Stimulated activated CD8-positive, alpha-beta memory T cell treated with anti-CD3 and anti-CD28 coated beads, Interleukin-15, amount 100 ng/mL, for 4 hours (primary cell): ENCODE results near the gene GPBP1L1.
"Not testable (repeated sequence)": the region's sequence is repeated elsewhere in the genome, so short reads cannot be mapped to it uniquely, and the experiment has no call there.

Experiments used
- DNase-seq, 2 donors: peaks; one replicate each; pipeline ENCODE4 v3.0.0-alpha.2; 2020; ENCODE audit warnings: low read depth in 2 of 2

Gene GPBP1L1, protein sequence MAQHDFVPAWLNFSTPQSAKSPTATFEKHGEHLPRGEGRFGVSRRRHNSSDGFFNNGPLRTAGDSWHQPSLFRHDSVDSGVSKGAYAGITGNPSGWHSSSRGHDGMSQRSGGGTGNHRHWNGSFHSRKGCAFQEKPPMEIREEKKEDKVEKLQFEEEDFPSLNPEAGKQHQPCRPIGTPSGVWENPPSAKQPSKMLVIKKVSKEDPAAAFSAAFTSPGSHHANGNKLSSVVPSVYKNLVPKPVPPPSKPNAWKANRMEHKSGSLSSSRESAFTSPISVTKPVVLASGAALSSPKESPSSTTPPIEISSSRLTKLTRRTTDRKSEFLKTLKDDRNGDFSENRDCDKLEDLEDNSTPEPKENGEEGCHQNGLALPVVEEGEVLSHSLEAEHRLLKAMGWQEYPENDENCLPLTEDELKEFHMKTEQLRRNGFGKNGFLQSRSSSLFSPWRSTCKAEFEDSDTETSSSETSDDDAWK

DNA sequence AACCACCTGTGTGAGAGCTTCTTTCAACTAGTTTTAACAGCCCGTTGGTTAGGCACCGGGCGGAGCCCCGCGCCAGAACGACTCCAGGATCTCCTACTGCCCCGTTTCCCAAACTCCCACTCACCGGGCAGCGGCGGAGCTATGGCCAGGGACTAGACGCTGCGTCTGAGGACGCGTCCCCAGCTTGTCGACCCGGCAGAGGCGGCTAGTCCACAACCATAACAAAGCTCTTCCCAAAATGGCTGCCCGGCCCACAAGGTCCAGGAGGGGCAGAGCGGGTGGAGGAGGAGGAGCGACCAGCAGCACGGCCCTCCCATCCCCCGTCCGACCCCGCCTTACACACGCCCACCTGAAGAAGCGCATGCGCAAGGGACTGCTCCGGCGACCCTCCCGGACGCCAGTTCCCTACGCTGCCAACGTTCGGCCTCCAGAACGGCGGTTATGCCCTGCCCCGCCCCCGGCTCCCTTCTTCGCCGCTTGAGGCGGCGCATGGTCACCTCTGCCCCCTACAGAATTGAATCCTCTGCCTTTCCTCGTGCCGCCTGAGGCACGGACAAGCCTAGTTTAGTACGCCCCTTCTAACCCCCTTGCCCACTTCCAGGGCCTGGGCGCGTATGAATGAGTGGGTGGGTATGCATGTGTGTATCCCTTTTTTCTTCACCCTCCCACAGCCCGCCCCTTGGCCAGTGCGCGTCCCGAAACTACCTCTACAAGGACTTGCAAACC, at the start of gene GPBP1L1:
GPBP1L1 (minus strand) TSS at position 246 of the 726 bp plus-strand sequence. CDS start 27,446 bp downstream, outside the sequence.
- DNase-seq = peak; percentile 95 to 96

DNA sequence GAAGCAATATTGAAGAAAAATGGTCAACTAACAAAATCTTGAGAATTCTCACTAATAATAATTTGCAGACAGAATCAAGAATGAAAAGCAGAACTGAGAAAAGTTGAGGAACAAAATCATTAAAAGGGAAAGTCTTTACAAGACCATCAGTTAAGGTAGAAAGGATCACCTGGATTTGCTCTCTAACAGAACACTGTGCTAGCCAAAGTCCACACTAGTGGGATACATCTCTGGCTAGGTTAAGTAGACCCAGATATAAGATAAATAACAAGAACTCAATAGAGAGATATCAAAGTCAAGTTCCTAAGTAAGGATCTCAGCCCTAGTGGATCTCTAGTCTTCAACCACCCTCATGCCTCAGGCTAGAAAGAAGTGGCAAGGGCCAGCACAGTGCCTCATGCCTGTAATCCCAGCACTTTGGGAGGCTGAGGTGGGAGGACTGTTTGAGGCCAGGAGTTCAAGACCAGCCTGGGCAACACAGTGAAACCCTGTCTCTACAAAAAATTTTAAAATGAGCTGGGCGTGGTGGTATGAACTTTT, 44.5 kb upstream of the GPBP1L1 start:
- no peak for DNase-seq

DNA sequence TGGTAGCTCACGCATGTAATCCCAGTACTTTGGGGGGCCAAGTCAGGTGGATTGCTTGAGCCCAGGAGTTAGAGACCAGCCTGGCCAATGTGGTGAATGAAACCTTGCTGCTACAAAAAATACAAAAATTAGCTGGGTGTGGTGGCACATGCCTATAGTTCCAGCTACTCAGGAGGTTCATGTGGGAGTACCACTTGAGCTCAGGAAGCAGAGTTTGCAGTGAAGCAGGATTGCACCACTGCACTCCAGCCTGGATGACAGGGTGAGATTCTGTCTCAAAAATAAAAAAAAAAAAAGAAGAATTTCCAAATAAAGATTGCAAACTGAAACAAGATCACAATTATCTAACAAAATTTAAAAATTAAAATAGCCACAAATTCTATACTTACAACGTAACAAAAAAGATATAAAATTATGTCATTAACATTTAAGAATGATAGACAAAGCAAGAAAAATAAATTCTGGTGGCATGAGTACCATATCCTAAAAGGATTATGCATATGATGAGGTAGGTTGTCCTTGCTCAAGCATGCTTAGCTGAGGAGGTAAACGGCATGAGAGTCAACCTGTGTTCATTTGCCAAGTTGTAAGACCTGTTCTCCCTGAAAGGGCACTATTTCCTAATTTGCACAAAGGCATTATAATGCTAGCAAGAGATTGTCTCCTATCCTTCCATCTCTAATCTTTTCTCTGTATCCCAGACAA, 43.9 kb upstream of the GPBP1L1 start:
- DNase-seq = no peak

- DNase-seq = not testable (repeated sequence)
Measured at GRCh38 chr1:45726007-45726406, 39.7 kb upstream of the GPBP1L1 start.

DNA sequence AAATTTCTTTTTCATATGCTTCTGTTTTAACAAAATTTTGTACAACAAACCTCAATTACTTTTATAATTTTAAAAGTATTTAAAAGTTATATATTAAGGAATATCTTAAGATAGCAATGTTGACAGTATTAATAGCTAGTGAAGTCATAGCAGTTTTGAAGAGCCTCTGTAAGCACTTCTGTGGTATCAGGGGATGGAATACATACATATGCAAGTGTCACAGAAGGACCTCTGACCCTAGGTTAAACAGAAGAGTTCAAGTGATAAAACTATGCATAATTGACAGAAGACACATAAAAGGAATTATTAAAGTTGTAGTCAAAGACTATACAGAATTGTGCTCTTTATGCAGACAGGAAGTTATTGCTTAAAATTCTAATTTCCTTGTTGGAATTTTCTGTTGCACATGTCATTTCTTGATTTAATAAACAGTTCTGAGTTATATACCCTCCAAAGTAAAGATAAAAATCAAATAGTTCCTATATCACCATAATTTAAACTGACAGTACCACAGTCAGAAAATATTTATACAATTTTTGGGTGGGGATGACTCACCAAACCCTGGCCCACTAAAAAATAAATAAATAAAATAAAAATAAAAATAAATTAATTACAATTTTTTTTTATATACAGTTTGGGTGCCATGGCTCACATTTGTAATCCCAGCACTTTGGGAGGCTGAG, 37.1 kb upstream of the GPBP1L1 start:
- no peak for DNase-seq

- no peak for DNase-seq
Measured at GRCh38 chr1:45722809-45723208, 36.5 kb upstream of the GPBP1L1 start.

DNA sequence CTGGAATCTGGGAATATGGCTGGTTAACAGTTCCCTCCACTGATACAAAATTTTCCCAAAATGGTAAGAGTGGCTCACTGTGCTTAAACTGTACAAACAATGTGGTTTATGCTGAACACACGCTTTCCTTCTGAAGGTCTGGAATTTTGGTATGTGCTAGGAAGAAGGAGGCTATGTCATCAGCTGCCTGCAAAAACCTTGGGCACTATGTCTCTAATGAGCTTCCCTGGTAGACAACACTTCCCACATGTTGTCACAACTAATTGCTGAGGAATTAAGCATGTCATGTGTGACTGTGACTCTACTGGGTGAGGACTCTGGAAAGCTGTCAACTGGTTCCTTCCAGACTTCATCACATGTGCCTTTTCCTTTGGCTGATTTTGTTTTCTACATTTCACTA, 34.9 kb upstream of the GPBP1L1 start:
- DNase-seq = no peak

DNA sequence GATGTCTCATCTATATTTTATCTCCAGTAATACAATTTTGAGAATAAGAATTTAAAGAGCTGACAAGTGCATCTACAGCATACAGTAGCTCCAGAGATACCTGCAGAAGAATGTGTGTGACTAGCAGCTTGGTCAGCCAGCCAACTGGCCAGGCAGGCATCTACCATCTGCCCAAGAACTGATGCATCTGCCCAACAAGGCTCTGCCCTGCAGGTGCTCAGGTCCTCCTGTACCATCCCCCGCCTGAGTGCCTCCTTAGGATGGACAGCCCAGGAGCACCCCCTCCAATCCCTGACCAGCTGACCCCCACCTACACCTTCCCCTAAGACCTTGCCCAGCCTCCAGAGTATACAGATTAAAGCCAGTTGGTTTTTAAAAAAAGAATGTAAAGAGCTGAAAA, 32.0 kb upstream of the GPBP1L1 start:
- DNase-seq = no peak

DNA sequence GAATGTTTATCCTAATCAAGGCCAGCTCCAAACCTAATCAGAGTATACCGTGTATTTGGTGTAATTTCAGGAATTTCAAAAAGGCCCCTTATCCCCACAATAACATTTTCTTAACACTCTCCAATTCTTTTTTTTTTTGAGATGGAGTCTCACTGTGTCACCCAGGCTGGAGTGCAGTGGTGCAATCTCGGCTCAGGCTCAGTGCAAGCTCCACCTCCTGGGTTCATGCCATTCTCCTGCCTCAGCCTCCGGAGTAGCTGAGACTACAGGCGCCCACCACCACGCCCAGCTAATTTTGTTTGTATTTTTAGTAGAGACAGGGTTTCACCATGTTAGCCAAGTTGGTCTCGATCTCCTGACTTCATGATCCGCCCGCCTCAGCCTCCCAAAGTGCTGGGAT, 31.1 kb upstream of the GPBP1L1 start:
- not testable (repeated sequence) for DNase-seq

DNA sequence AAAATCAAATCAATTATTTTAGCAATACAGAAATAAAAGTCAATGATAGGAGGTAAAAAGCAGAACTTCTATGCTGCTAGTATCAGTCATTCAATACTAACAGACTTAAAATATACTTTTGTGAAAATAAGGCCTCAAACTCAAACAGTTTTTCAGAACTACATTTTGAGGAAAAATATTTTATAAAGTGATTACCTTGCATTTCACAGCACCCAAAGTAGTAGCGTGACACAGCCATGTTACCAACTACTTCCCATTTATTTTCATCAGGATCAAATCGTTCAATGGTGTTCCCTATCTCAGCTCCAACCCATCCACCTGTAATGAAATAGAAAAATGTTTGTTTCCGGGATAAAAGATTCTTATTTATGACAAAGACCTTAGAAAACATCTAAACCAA, 30.4 kb upstream of the GPBP1L1 start:
- no peak for DNase-seq

DNA sequence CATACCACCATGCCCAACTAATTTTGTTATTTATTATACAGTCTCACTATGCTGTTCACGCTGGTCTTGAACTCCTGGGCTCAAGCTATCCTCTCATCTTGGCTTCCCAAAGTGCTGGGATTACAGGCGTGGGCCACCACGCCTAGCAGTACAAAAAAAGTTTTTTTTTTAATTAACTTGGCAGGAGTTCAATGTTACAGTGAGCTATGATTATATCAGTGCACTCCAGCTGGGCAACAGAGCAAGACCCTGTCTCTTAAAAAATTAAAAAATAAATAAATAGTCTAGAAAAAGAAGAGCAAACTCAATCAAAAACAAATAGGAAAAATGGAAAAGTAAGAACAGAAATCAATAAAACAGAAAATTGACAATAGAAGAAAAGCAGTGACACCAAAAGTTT, 27.4 kb upstream of the GPBP1L1 start:
- DNase-seq = no peak

- DNase-seq = no peak
Measured at GRCh38 chr1:45704637-45705036, 18.3 kb upstream of the GPBP1L1 start.

DNA sequence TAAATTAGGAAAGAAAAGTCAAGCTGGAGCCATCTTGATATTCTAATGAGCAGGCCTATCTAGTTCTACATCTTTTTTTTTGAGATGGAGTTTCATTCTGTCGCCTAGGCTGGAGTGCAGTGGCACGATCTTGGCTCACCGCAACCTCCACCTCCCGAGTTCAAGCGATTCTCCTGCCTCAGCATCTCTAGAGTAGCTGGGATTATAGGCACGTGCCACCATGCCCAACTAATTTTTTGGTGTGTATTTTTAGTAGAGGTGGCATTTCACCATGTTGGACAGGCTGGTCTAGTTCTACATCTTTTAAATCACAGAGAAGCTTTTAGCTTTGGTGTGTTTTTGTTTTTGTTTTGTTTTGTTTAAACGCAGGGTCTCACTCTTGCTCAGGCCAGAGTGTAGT, 8.5 kb upstream of the GPBP1L1 start:
- DNase-seq = no peak

GRCh38 chr1:45693811-45694210, 7.5 kb upstream of the GPBP1L1 start:
- not testable (repeated sequence) for DNase-seq

DNA sequence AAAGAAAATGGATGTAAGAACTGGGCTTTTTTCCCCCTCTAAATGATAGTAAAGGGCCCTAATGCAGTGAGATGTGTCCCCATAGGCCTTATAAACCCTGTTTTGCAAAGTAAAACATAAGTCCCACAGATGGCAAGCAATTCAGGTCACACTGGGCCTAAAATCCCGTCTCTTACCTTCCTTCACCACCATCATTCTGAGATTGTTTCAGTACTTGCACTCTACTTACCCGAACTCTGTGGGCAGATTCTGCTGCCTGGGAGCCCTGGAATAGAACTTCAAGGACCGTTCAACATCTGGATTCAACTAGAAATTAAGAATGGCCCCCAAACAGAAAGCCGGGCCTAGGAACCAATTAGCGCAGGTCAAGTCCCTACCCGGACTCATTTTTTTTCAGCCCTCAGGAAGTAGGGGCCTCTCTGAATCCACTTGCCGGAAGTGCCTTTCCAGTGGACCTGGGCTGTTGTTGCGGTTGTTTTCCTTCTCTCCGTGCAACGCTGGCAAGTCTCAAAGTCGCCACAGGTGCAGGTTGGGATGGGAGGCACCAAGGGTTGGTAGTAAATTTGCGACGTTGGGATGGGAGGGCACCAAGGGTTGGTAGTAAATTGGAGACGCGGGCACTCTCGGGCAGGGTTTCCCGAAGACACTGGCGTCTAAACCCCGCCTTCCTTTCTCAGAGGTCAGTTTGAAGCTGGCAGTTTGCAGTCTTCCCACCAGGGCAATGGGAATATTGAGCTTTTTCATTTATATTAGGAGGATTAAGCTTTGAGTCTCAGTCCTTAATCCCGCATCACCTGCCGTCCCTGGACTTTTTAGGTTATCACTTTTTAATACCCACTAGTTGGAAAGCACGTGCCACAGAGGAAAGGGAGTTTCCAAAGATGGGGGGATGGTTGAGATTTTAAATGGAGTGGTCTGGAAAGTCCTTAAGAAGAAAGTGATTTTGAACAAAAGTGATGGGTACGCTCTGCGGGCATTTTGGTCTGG, 1.7 kb upstream of the GPBP1L1 start, which contains the start of gene TMEM69:
TMEM69 (plus strand) TSS at position 428 of the 987 bp plus-strand sequence. CDS start 2,888 bp downstream, outside the sequence.
- peak; percentile 51 to 61 for DNase-seq

GRCh38 chr1:45687014-45687753, 851 bp upstream of the GPBP1L1 start:
- peak; percentile 93 to 94 for DNase-seq

- DNase-seq = peak in 1 of 2 donors; percentile 38
Measured at GRCh38 chr1:45686015-45686287, 382 bp downstream of the GPBP1L1 start.

- no peak for DNase-seq
Measured at GRCh38 chr1:45685308-45686014, 872 bp downstream of the GPBP1L1 start.

DNA sequence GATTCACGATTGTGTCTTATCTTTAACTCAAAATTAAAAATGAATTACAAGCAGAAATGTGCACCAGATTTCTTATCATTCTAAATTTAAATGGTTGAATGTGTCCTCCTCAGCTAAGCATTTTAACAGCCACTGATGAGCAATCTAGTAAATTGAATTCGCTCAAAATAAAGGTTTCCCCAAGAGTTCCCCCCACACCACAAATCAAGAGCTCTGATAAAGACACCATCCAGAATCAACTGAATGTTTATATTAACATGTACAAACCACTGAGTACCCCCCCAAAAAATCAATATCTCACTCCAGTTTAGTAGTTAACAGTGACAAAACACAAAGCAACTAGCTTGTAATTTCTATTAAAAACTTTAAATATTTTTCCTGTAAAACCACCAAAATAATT, 1.9 kb downstream of the GPBP1L1 start:
- no peak for DNase-seq
